ENCODE measurements around the gene SYMPK. TPM values are rescaled to one million over a fixed set of nuclear protein-coding genes. Genes with fewer than 3 reads are reported as not detected.

SYMPK gene
- total RNA-seq, 1 donor from 2014 or later: 70.0 TPM

- TF ChIP-seq CTCF (IDR thresholded peaks at IDR 0.05; ENCODE audit: insufficient read depth, low read depth, low read length) (no peak), EZH2 (IDR thresholded peaks at IDR 0.05; ENCODE audit: insufficient read depth, low read length) (no peak)
- Histone ChIP-seq H4K20me1 (ENCODE audit: insufficient read depth, low read length) (peaks cover 3% of the 10 kb centered on the region), H3K27ac (ENCODE audit: low read depth, low read length) (no peak overlapping the region), H3K27me3 (ENCODE audit: insufficient read depth, low read length) (no peaks in the 10 kb centered on the region), H3K79me2 (ENCODE audit: insufficient read depth, low read length) (peaks cover 12% of the 10 kb centered on the region), H3K36me3 (ENCODE audit: insufficient read depth, low read length) (no peaks in the 10 kb centered on the region), H3K9ac (ENCODE audit: low read length) (no peak overlapping the region), H2AFZ (ENCODE audit: low read depth, low read length) (no peak overlapping the region), H3K4me3 (ENCODE audit: insufficient read depth, low read depth, low read length) (no peak overlapping the region), H3K4me2 (ENCODE audit: low read length) (no peak overlapping the region), H3K4me1 (ENCODE audit: insufficient read depth, low read length) (peaks cover 32% of the 10 kb centered on the region), H3K9me3 (ENCODE audit: insufficient read depth, low read depth, low read length) (no peaks in the 10 kb centered on the region)
- FAIRE-seq (no peak), DNase-seq (ENCODE audit: low read depth) (no peak)
- Mint-ChIP-seq H3K4me1 (ENCODE audit: low read depth, unreplicated experiment) (peaks cover 8% of the 10 kb centered on the region), H3K27ac (ENCODE audit: unreplicated experiment) (peak overlapping the region; percentile 84), H3K4me3 (ENCODE audit: unreplicated experiment) (no peak overlapping the region), H3K36me3 (ENCODE audit: low read depth, unreplicated experiment) (no peaks in the 10 kb centered on the region), H3K27me3 (ENCODE audit: low read depth, unreplicated experiment) (peaks cover 2% of the 10 kb centered on the region), H3K9me3 (ENCODE audit: unreplicated experiment) (no peaks in the 10 kb centered on the region)
Observed at GRCh38 chr19:45765702-45766295, 97.1 kb downstream of the SYMPK start.

Other genes with a start within 250 kb of the SYMPK start
- gene EML2, start 223.8 kb downstream of the SYMPK start, total RNA-seq: 24.6 and 27.8 TPM in 2 replicates
- gene GIPR, start 194.9 kb downstream of the SYMPK start, total RNA-seq: 4.4 and 4.6 TPM in 2 replicates
- 416 and 459 TPM in 2 replicates for gene SNRPD2, start 171.2 kb downstream of the SYMPK start, total RNA-seq
- 21.8 and 23.4 TPM in 2 replicates for gene QPCTL, start 170.5 kb downstream of the SYMPK start, total RNA-seq
- gene FBXO46, start 132.3 kb downstream of the SYMPK start, total RNA-seq: 19.6 and 21.1 TPM in 2 replicates
- gene MEIOSIN, start 129.7 kb downstream of the SYMPK start, total RNA-seq: not detected in 2 replicates
- 23.5 and 24.8 TPM in 2 replicates for gene SIX5, start 93.9 kb downstream of the SYMPK start, total RNA-seq
- 55.9 and 75.2 TPM in 2 replicates for gene DMPK, start 80.7 kb downstream of the SYMPK start, total RNA-seq
- 61.9 and 69.0 TPM in 2 replicates for gene DMWD, start 70.3 kb downstream of the SYMPK start, total RNA-seq
- gene RSPH6A, start 47.8 kb downstream of the SYMPK start, total RNA-seq: 0.12 and 0.23 TPM in 2 replicates
- gene FOXA3, start 1.2 kb upstream of the SYMPK start, total RNA-seq: 0.58 and 0.59 TPM in 2 replicates
- gene IRF2BP1, start 23.0 kb upstream of the SYMPK start, total RNA-seq: 18.8 and 22.9 TPM in 2 replicates
- gene MYPOP, start 39.5 kb upstream of the SYMPK start, total RNA-seq: 11.0 and 11.7 TPM in 2 replicates
- gene NANOS2, start 51.6 kb upstream of the SYMPK start, total RNA-seq: not detected in 2 replicates
- gene NOVA2, start 110.7 kb upstream of the SYMPK start, total RNA-seq: 10.7 and 11.1 TPM in 2 replicates
- gene CCDC61, start 132.3 kb upstream of the SYMPK start, total RNA-seq: 6.6 and 6.7 TPM in 2 replicates
- gene PGLYRP1, start 159.9 kb upstream of the SYMPK start, total RNA-seq: not detected in 2 replicates
- 2.3 and 5.4 TPM in 2 replicates for gene IGFL4, start 177.9 kb upstream of the SYMPK start, total RNA-seq